H1 (cell line): Measurements from ENCODE around the gene DUOX1. TPM values are rescaled to one million over a fixed set of nuclear protein-coding genes. Genes with fewer than 3 reads are reported as not detected.

Experiments
- CTCF ChIA-PET: fragments of 300-600 bp; sonication (Branson Sonifier 250); formaldehyde crosslinking; loops from one replicate; lab custom pipeline; 2021; ENCODE audit not compliant: partially characterized antibody; lab: Charles Lee
- POLR2A ChIA-PET: fragments of 300-600 bp; sonication (Branson Sonifier 250); formaldehyde crosslinking; loops from one replicate; lab custom pipeline; 2021; ENCODE audit warnings: inconsistent platforms; ENCODE audit not compliant: partially characterized antibody; lab: Charles Lee
- DNase-seq, 2 experiments: peaks; one replicate each; pipeline versions ENCODE4 v3.0.0 to v3.0.0-alpha.2; 2010 to 2022; ENCODE audit warnings: low spot score in 2 of 2, low read depth in 1 of 2, mixed read lengths in 1 of 2
- FAIRE-seq: peaks from 2 replicates; lab custom pipeline; 2011; peaks lifted over from hg19 to GRCh38; lab: Jason Lieb, UNC
- H2AFZ ChIP-seq: 2 replicates; pipeline ENCODE4 v1.8.1; 2012; ENCODE audit warnings: low read length, inconsistent platforms
- H2AK5ac ChIP-seq: 2 replicates; pipeline ENCODE4 v1.6.1; 2013; ENCODE audit warnings: low read depth, low read length
- H2BK120ac ChIP-seq: replicated peaks from 2 replicates; pipeline ENCODE3; 2013; ENCODE audit warnings: low read depth, low read length, inconsistent platforms
- H2BK12ac ChIP-seq: 2 replicates; pipeline ENCODE4 v1.6.1; 2013; ENCODE audit warnings: low read depth, low read length
- H2BK15ac ChIP-seq: 2 replicates; pipeline ENCODE4 v1.6.1; 2013; ENCODE audit warnings: low read length
- H2BK20ac ChIP-seq: 2 replicates; pipeline ENCODE4 v1.6.1; 2013; ENCODE audit warnings: low read length
- H2BK5ac ChIP-seq: 2 replicates; pipeline ENCODE4 v1.6.1; 2013; ENCODE audit warnings: low read depth, low read length
- H3K14ac ChIP-seq: 2 replicates; pipeline ENCODE4 v1.6.1; 2013; ENCODE audit warnings: inconsistent platforms; ENCODE audit not compliant: insufficient read length
- H3K18ac ChIP-seq: 2 replicates; pipeline ENCODE4 v1.6.1; 2013; ENCODE audit warnings: low read length; ENCODE audit errors: extremely low read depth
- H3K23ac ChIP-seq: 2 replicates; pipeline ENCODE4 v1.6.1; 2013; ENCODE audit warnings: inconsistent platforms; ENCODE audit not compliant: insufficient read length
- H3K23me2 ChIP-seq: 2 replicates; pipeline ENCODE4 v1.6.1; 2013; ENCODE audit warnings: low read depth, low read length
- H3K27ac ChIP-seq: 2 replicates; pipeline ENCODE4 v1.6.1; 2011; ENCODE audit warnings: low read depth, low read length, inconsistent platforms
- H3K27me3 ChIP-seq, 4 experiments: replicated peaks in 1 of 4; 1 replicate in 1 of 4; 2 replicates in 3 of 4; pipeline versions ENCODE4 v1.6.1 to v1.8.1; 2011 to 2013; ENCODE audit warnings: low read length in 3 of 4, mild to moderate bottlenecking in 3 of 4, inconsistent platforms in 2 of 4, mixed read lengths in 2 of 4, moderate library complexity in 1 of 4; ENCODE audit not compliant: control insufficient read depth in 3 of 4, insufficient read depth in 3 of 4; ENCODE audit errors: extremely low read depth in 1 of 4
- H3K36me3 ChIP-seq, 4 experiments: 2 replicates each; pipeline versions ENCODE4 v1.6.1 to v1.8.1; 2011 to 2013; ENCODE audit warnings: mild to moderate bottlenecking in 4 of 4, low read length in 3 of 4, moderate library complexity in 2 of 4, control low read depth in 1 of 4, inconsistent platforms in 1 of 4; ENCODE audit not compliant: insufficient read depth in 4 of 4, control insufficient read depth in 2 of 4
- H3K4ac ChIP-seq: replicated peaks from 2 replicates; pipeline ENCODE3; 2013; ENCODE audit warnings: low read length, low read depth, mixed read lengths, inconsistent platforms; ENCODE audit not compliant: insufficient read length
- H3K4me1 ChIP-seq, 4 experiments: replicated peaks in 1 of 4; 1 replicate in 1 of 4; 2 replicates in 3 of 4; pipeline versions ENCODE4 v1.6.1 to v1.8.1; 2011 to 2013; ENCODE audit warnings: low read length in 3 of 4, inconsistent platforms in 2 of 4, mixed read lengths in 1 of 4; ENCODE audit not compliant: insufficient read depth in 4 of 4, control insufficient read depth in 3 of 4
- H3K4me2 ChIP-seq, 2 experiments: 2 replicates each; pipeline versions ENCODE4 v1.6.1 to v1.8.1; 2011 to 2013; ENCODE audit warnings: low read depth in 2 of 2, low read length in 2 of 2, control low read depth in 1 of 2, inconsistent platforms in 1 of 2, mild to moderate bottlenecking in 1 of 2; ENCODE audit not compliant: insufficient read depth in 1 of 2
- H3K4me3 ChIP-seq, 4 experiments: fragments of 200-600, 300-600 bp in 1 of 4; sonication (generic), shearing (Covaris generic), sonication (Bioruptor Twin) in 1 of 4; 2 replicates each; pipeline versions ENCODE4 v1.5.1 to v1.8.1; 2011 to 2016; ENCODE audit warnings: low read length in 4 of 4, low read depth in 3 of 4, control low read depth in 2 of 4, inconsistent platforms in 2 of 4, mild to moderate bottlenecking in 2 of 4, mixed read lengths in 1 of 4, moderate library complexity in 1 of 4; ENCODE audit not compliant: insufficient read depth in 2 of 4; ENCODE audit errors: extremely low read depth in 1 of 4
- H3K56ac ChIP-seq: replicated peaks from 2 replicates; pipeline ENCODE3; 2013; ENCODE audit warnings: low read depth, mild to moderate bottlenecking, mixed read lengths, low read length, inconsistent platforms; ENCODE audit not compliant: insufficient read length
- H3K79me1 ChIP-seq: 2 replicates; pipeline ENCODE4 v1.6.1; 2013; ENCODE audit warnings: low read depth, low read length, control low read depth
- H3K79me2 ChIP-seq, 2 experiments: 2 replicates each; pipeline versions ENCODE4 v1.6.1 to v1.8.1; 2012 to 2013; ENCODE audit warnings: low read length in 2 of 2, mild to moderate bottlenecking in 2 of 2, inconsistent platforms in 1 of 2; ENCODE audit not compliant: insufficient read depth in 2 of 2, control insufficient read depth in 1 of 2
- H3K9ac ChIP-seq, 4 experiments: replicated peaks in 1 of 4; 1 replicate in 1 of 4; 2 replicates in 3 of 4; pipeline versions ENCODE4 v1.6.1 to v1.8.1; 2011 to 2013; ENCODE audit warnings: low read depth in 3 of 4, low read length in 3 of 4, control low read depth in 2 of 4, mild to moderate bottlenecking in 2 of 4, moderate library complexity in 2 of 4, inconsistent platforms in 1 of 4; ENCODE audit errors: extremely low read depth in 1 of 4
- H3K9me3 ChIP-seq, 2 experiments: 2 replicates each; pipeline versions ENCODE4 v1.6.1 to v1.8.1; 2012 to 2013; ENCODE audit warnings: mild to moderate bottlenecking in 2 of 2, moderate library complexity in 2 of 2, control low read depth in 1 of 2, inconsistent platforms in 1 of 2, low read depth in 1 of 2, low read length in 1 of 2, mixed read lengths in 1 of 2; ENCODE audit not compliant: insufficient read depth in 2 of 2
- H4K20me1 ChIP-seq, 2 experiments: replicated peaks in 1 of 2; 2 replicates each; pipeline versions ENCODE3 to v1.8.1; 2011 to 2013; ENCODE audit warnings: inconsistent platforms in 2 of 2, low read length in 2 of 2, mild to moderate bottlenecking in 1 of 2; ENCODE audit not compliant: insufficient read depth in 2 of 2, control insufficient read depth in 1 of 2
- H4K5ac ChIP-seq: 2 replicates; pipeline ENCODE4 v1.6.1; 2013; ENCODE audit warnings: low read length, low read depth, mixed read lengths, inconsistent platforms; ENCODE audit not compliant: insufficient read length
- H4K8ac ChIP-seq: 2 replicates; pipeline ENCODE4 v1.8.0; 2013; ENCODE audit warnings: mild to moderate bottlenecking, moderate library complexity, low read length, inconsistent platforms; ENCODE audit not compliant: insufficient read depth; ENCODE audit errors: extremely low read depth
- H4K91ac ChIP-seq: replicated peaks from 2 replicates; pipeline ENCODE3; 2013; ENCODE audit warnings: low read length, mixed read lengths, inconsistent platforms; ENCODE audit not compliant: insufficient read length
- BACH1 ChIP-seq: IDR thresholded peaks from 2 replicates; pipeline ENCODE4 v1.6.1; 2012; ENCODE audit warnings: low read length, improper control_type of control experiment
- CHD1 ChIP-seq: IDR thresholded peaks from 2 replicates; pipeline ENCODE4 v1.6.1; 2012; ENCODE audit warnings: low read depth, low read length, improper control_type of control experiment
- EZH2 ChIP-seq: fragments of 200-600 bp; sonication (generic); IDR thresholded peaks from 2 replicates; pipeline ENCODE4 v1.7.1; 2012; ENCODE audit warnings: low read depth, mild to moderate bottlenecking, moderate library complexity, low read length, inconsistent platforms; ENCODE audit not compliant: severe bottlenecking
- GABPA ChIP-seq: IDR thresholded peaks from 2 replicates; pipeline ENCODE4 v1.6.1; 2011; ENCODE audit warnings: mild to moderate bottlenecking, low read length, moderate library complexity, borderline replicate concordance; ENCODE audit not compliant: insufficient read depth
- KDM1A ChIP-seq: fragments of 200-600, 300-600 bp; sonication (generic); IDR thresholded peaks from 2 replicates; pipeline ENCODE4 v1.7.1; 2016; ENCODE audit warnings: mild to moderate bottlenecking, low read length, borderline replicate concordance
- NRF1 ChIP-seq: IDR thresholded peaks from 2 replicates; pipeline ENCODE4 v1.6.1; 2011; ENCODE audit warnings: mild to moderate bottlenecking, low read depth, low read length, improper control_type of control experiment
- POLR2AphosphoS5 ChIP-seq: IDR thresholded peaks from 2 replicates; pipeline ENCODE4 v1.6.1; 2011; ENCODE audit warnings: low read depth, low read length
- RAD21 ChIP-seq, 2 experiments: IDR thresholded peaks in 1 of 2; conservative IDR thresholded peaks in 1 of 2; 2 replicates each; pipeline ENCODE4 v1.6.1; 2011; ENCODE audit warnings: low read depth in 2 of 2, low read length in 2 of 2, improper control_type of control experiment in 1 of 2, inconsistent platforms in 1 of 2, mild to moderate bottlenecking in 1 of 2, moderate library complexity in 1 of 2
- RNF2 ChIP-seq: fragments of 200-900, 300-1000 bp; sonication (generic); IDR thresholded peaks from 2 replicates; pipeline ENCODE4 v1.7.1; 2016; ENCODE audit warnings: borderline replicate concordance, low read depth, mild to moderate bottlenecking, antibody characterized with exemption, low read length; ENCODE audit not compliant: poor library complexity, severe bottlenecking; ENCODE audit errors: missing control alignments
- SRF ChIP-seq: IDR thresholded peaks from 2 replicates; pipeline ENCODE4 v1.6.1; 2011; ENCODE audit warnings: mild to moderate bottlenecking, low read depth, low read length, moderate library complexity
- TAF1 ChIP-seq: IDR thresholded peaks from 2 replicates; pipeline ENCODE4 v1.6.1; 2011; ENCODE audit warnings: mild to moderate bottlenecking, low read depth, low read length
- TCF12 ChIP-seq: IDR thresholded peaks from 2 replicates; pipeline ENCODE4 v1.6.1; 2011; ENCODE audit warnings: low read depth, mild to moderate bottlenecking, low read length
- TEAD4 ChIP-seq: IDR thresholded peaks from 2 replicates; pipeline ENCODE4 v1.6.1; 2012; ENCODE audit warnings: low read depth, low read length, inconsistent platforms, mixed read lengths
- ZNF274 ChIP-seq: IDR thresholded peaks from 2 replicates; pipeline ENCODE4 v1.7.0; 2012; ENCODE audit warnings: low read length, borderline replicate concordance; ENCODE audit errors: extremely low read depth
- polyA plus RNA-seq, 7 experiments: library from polyadenylated mRNA; depleted of rRNA in 3 of 7; stranded (reverse) in 5 of 7; unstranded in 2 of 7; fragments of >200 nt in 5 of 7; fragments of 200-250 nt in 2 of 7; gene quantifications; 1 replicate in 5 of 7; 2 replicates in 1 of 7; 4 replicates in 1 of 7; pipeline versions ENCODE4 v1.2.1 to v1.2.3, GENCODE V29; 2011 to 2013; ENCODE audit warnings: missing spikeins in 2 of 7, mixed read lengths in 2 of 7
- total RNA-seq: library from RNA; stranded (reverse); fragmentation: NEBNext Ultra II Directional; extraction: Animal tissue kit (Norgen Biotek cat#: 25700); gene quantifications from 2 replicates; pipeline ENCODE4 v1.2.1, GENCODE V29; 2021
- TF ChIP-seq, protein P1 (sequence below): IDR thresholded peaks from 2 replicates; pipeline ENCODE4 v1.6.1; 2012; ENCODE audit warnings: inconsistent platforms

The DUOX1 gene
- total and polyA plus RNA-seq, 2 of the 8 experiments (the other 6 are each of a cell fraction or from before 2014, with no cell fraction given): 0.84 to 1.4 TPM

DNA sequence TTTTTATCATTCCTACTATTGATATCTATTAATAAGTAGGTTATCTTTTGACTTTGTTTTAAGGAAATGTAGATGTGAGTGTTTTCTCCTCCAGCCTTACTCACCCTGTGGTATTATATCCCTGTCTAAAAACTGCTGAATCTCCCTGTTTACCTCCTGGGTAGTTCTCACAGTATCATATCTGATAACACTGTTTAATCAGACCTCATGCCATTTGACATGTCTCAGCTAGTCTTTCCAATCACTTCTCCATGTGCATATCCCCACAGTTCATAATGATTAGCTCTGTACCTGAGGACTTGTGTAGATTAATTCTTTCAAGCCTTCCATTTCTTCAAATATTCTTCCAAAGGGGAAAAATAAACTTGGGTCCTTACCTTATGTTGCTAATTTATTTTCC, 46.6 kb upstream of the DUOX1 start:
- H3K27ac ChIP-seq: no peak overlapping the region
- H2AK5ac ChIP-seq: no peak overlapping the region
- no peak overlapping the region for H4K5ac ChIP-seq
- H3K9ac ChIP-seq: no peak overlapping the region
- DNase-seq: no peak
- no peak overlapping the region for H2AFZ ChIP-seq
- no peak for FAIRE-seq
- H3K4me1 ChIP-seq: no peaks in the 10 kb centered on the region
- H2BK5ac ChIP-seq: no peak overlapping the region
- ChIA-PET POLR2A (interaction anchor here (1.0 kb wide), 1 partner anchor 60 kb away, joined by 3 read pairs; the partner anchor contains the start of gene SORD), CTCF (interaction anchor here (1.0 to 1.6 kb wide), 3 partner anchors 35 to 47 kb away, joined by 3 to 6 read pairs (median 4); no protein-coding TSS in a partner anchor)
- no peaks in the 10 kb centered on the region for H3K23me2 ChIP-seq
- H3K9me3 ChIP-seq: no peaks in the 10 kb centered on the region
- no peak overlapping the region for H3K4ac ChIP-seq
- H3K36me3 ChIP-seq: no peaks in the 10 kb centered on the region
- H3K79me2 ChIP-seq: no peaks in the 10 kb centered on the region
- no peak overlapping the region for H3K18ac ChIP-seq
- no peaks in the 10 kb centered on the region for H4K20me1 ChIP-seq
- H2BK20ac ChIP-seq: no peak overlapping the region
- no peak overlapping the region for H4K8ac ChIP-seq
- H3K79me1 ChIP-seq: no peaks in the 10 kb centered on the region
- no peak overlapping the region for H3K4me2 ChIP-seq
- no peak overlapping the region for H3K56ac ChIP-seq
- no peak overlapping the region for H2BK15ac ChIP-seq
- no peak overlapping the region for H4K91ac ChIP-seq
- H3K4me3 ChIP-seq: no peak overlapping the region
- H3K14ac ChIP-seq: no peak overlapping the region
- H3K27me3 ChIP-seq: no peaks in the 10 kb centered on the region
- no peak overlapping the region for H2BK120ac ChIP-seq
- no peak overlapping the region for H2BK12ac ChIP-seq
- H3K23ac ChIP-seq: no peak overlapping the region
- TF ChIP-seq TEAD4 (no peak), RNF2 (no peak), CHD1 (no peak), RAD21 (IDR thresholded peaks at IDR 0.05 in 1 of 2, conservative IDR thresholded peaks at IDR 0.05 in 1 of 2; ENCODE audit: low read depth in 2 of 2, low read length in 2 of 2) (no peak), GABPA (no peak), POLR2AphosphoS5 (no peak), TAF1 (no peak), SRF (no peak), EZH2 (no peak), BACH1 (no peak), ZNF274 (no peak), TCF12 (no peak), NRF1 (no peak), KDM1A (no peak)
- TF ChIP-seq, protein P1, sequence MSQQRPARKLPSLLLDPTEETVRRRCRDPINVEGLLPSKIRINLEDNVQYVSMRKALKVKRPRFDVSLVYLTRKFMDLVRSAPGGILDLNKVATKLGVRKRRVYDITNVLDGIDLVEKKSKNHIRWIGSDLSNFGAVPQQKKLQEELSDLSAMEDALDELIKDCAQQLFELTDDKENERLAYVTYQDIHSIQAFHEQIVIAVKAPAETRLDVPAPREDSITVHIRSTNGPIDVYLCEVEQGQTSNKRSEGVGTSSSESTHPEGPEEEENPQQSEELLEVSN: no peak
